Endodermal cell (in vitro differentiated cells): ENCODE measurements around the gene SRSF2. TPM values are rescaled to one million over a fixed set of nuclear protein-coding genes. Genes with fewer than 3 reads are reported as not detected.

ENCODE experiments used
- DNase-seq: peaks from one replicate; pipeline ENCODE4 v3.0.0-alpha.2; 2017
- H3K27ac ChIP-seq: 2 replicates; pipeline ENCODE4 v1.5.1; 2013; ENCODE audit warnings: mild to moderate bottlenecking, low read depth, low read length, moderate library complexity
- H3K27me3 ChIP-seq: 2 replicates; pipeline ENCODE4 v1.6.1; 2013; ENCODE audit warnings: mild to moderate bottlenecking, low read length, moderate library complexity; ENCODE audit not compliant: insufficient read depth, control insufficient read depth, poor library complexity, severe bottlenecking
- H3K36me3 ChIP-seq: 2 replicates; pipeline ENCODE4 v1.7.0; 2013; ENCODE audit warnings: mild to moderate bottlenecking, low read length, moderate library complexity; ENCODE audit not compliant: control insufficient read depth, insufficient read depth
- H3K4me1 ChIP-seq: one replicate; pipeline ENCODE4 v1.7.0; 2013; ENCODE audit warnings: low read length; ENCODE audit not compliant: control insufficient read depth, insufficient read depth
- H3K4me3 ChIP-seq: 2 replicates; pipeline ENCODE4 v1.5.1; 2013; ENCODE audit warnings: mild to moderate bottlenecking, low read length, moderate library complexity
- H3K9ac ChIP-seq: 2 replicates; pipeline ENCODE4 v1.6.1; 2013; ENCODE audit warnings: mild to moderate bottlenecking, low read length, moderate library complexity; ENCODE audit not compliant: poor library complexity, severe bottlenecking; ENCODE audit errors: extremely low read depth
- H3K9me3 ChIP-seq: 2 replicates; pipeline ENCODE4 v1.6.1; 2013; ENCODE audit warnings: mild to moderate bottlenecking, low read length, moderate library complexity; ENCODE audit not compliant: control insufficient read depth
- H3K27ac Mint-ChIP-seq: 2 replicates; pipeline ENCODE4 v1.8.0; 2020; ENCODE audit warnings: mixed read lengths
- H3K27me3 Mint-ChIP-seq: 2 replicates; pipeline ENCODE4 v1.8.0; 2021; ENCODE audit warnings: mild to moderate bottlenecking, mixed read lengths; ENCODE audit not compliant: insufficient read depth
- H3K36me3 Mint-ChIP-seq: 2 replicates; pipeline ENCODE4 v1.8.0; 2020; ENCODE audit warnings: low read depth, mixed read lengths
- H3K4me1 Mint-ChIP-seq: 2 replicates; pipeline ENCODE4 v1.8.0; 2020; ENCODE audit warnings: mixed read lengths
- H3K4me3 Mint-ChIP-seq: 2 replicates; pipeline ENCODE4 v1.8.0; 2020; ENCODE audit warnings: mild to moderate bottlenecking, moderate library complexity, mixed read lengths
- H3K9me3 Mint-ChIP-seq: 2 replicates; pipeline ENCODE4 v1.8.0; 2020; ENCODE audit warnings: mild to moderate bottlenecking, mixed read lengths
- CTCF ChIP-seq: fragments of 200-600 bp; sonication (generic); conservative IDR thresholded peaks from 2 replicates; pipeline ENCODE4 v1.5.0; 2021; ENCODE audit warnings: antibody characterized with exemption, mild to moderate bottlenecking
- WGBS, 2 experiments: methylation state at CpG; one replicate each; pipeline versions ENCODE4 v1.1.5 to v1.1.7; 2013; ENCODE audit warnings: missing lambda C conversion rate in 2 of 2, mixed read lengths in 1 of 2; ENCODE audit not compliant: insufficient coverage in 1 of 2, insufficient read length in 1 of 2; 5-methylcytosine and 5-hydroxymethylcytosine counted together
- total RNA-seq, 2 donors: library from RNA; stranded (reverse); fragmentation: NEBNext Ultra II Directional in 1 of 2; extraction: Animal tissue kit (Norgen Biotek cat#: 25700) in 1 of 2; gene quantifications; 2 replicates in 1 of 2; 3 replicates in 1 of 2; pipeline ENCODE4 v1.2.1, GENCODE V29; 2021

SRSF2 gene
- total RNA-seq, 2 donors from 2014 or later = 255 to 307 TPM

GRCh38 chr17:76718516-76718915 lies 18.6 kb downstream of the SRSF2 start:
- peaks cover 68% of the 10 kb centered on the region for H3K36me3 Mint-ChIP-seq
- H3K9me3 Mint-ChIP-seq = no peaks in the 10 kb centered on the region
- H3K27ac Mint-ChIP-seq = no peak overlapping the region

GRCh38 chr17:76716839-76717215 lies 20.3 kb downstream of the SRSF2 start:
- Mint-ChIP-seq H3K27me3 (no peaks in the 10 kb centered on the region), H3K4me1 (no peaks in the 10 kb centered on the region), H3K9me3 (no peaks in the 10 kb centered on the region), H3K36me3 (peaks cover 55% of the 10 kb centered on the region), H3K27ac (no peak overlapping the region), H3K4me3 (no peak overlapping the region)
- peaks cover 79% of the 10 kb centered on the region for H3K36me3 ChIP-seq
- no peaks in the 10 kb centered on the region for H3K4me1 ChIP-seq
- H3K27ac ChIP-seq = no peak overlapping the region
- no peak for TF ChIP-seq CTCF
- WGBS, 2 experiments = 90 to 95% methylated on average over 3 to 5 of the region's 6 CpGs
- no peak overlapping the region for H3K9ac ChIP-seq
- DNase-seq = no peak
- H3K27me3 ChIP-seq = no peaks in the 10 kb centered on the region
- H3K9me3 ChIP-seq = no peaks in the 10 kb centered on the region
- no peak overlapping the region for H3K4me3 ChIP-seq

More at GRCh38 chr17:76718516-76718915, 18.6 kb downstream of the SRSF2 start:
- no peak for DNase-seq
- Histone ChIP-seq H3K4me3 (no peak overlapping the region), H3K9ac (no peak overlapping the region), H3K27me3 (no peaks in the 10 kb centered on the region), H3K4me1 (no peaks in the 10 kb centered on the region), H3K9me3 (no peaks in the 10 kb centered on the region), H3K27ac (no peak overlapping the region), H3K36me3 (peaks cover 91% of the 10 kb centered on the region)
- Mint-ChIP-seq H3K4me3 (no peak overlapping the region), H3K27me3 (no peaks in the 10 kb centered on the region), H3K4me1 (no peaks in the 10 kb centered on the region)
- no peak for TF ChIP-seq CTCF
- WGBS, 2 experiments = 96 to 97% methylated on average over 14 to 16 of the region's 16 CpGs

- no peaks in the 10 kb centered on the region for H3K27me3 ChIP-seq
- DNase-seq = no peak
- Mint-ChIP-seq H3K27ac (no peak overlapping the region), H3K4me3 (no peak overlapping the region), H3K36me3 (peaks cover 50% of the 10 kb centered on the region), H3K9me3 (no peaks in the 10 kb centered on the region), H3K27me3 (no peaks in the 10 kb centered on the region), H3K4me1 (peaks cover 2% of the 10 kb centered on the region)
- peaks cover 73% of the 10 kb centered on the region for H3K36me3 ChIP-seq
- WGBS, 2 experiments = 93 to 94% methylated on average over 11 to 13 of the region's 13 CpGs
- no peaks in the 10 kb centered on the region for H3K9me3 ChIP-seq
- H3K9ac ChIP-seq = no peak overlapping the region
- H3K27ac ChIP-seq = no peak overlapping the region
- no peak for TF ChIP-seq CTCF
- H3K4me1 ChIP-seq = peaks cover 4% of the 10 kb centered on the region
- no peak overlapping the region for H3K4me3 ChIP-seq
Measured at GRCh38 chr17:76716146-76716838, 20.8 kb downstream of the SRSF2 start.
